ENCODE results near the gene CYSRT1.

DNA sequence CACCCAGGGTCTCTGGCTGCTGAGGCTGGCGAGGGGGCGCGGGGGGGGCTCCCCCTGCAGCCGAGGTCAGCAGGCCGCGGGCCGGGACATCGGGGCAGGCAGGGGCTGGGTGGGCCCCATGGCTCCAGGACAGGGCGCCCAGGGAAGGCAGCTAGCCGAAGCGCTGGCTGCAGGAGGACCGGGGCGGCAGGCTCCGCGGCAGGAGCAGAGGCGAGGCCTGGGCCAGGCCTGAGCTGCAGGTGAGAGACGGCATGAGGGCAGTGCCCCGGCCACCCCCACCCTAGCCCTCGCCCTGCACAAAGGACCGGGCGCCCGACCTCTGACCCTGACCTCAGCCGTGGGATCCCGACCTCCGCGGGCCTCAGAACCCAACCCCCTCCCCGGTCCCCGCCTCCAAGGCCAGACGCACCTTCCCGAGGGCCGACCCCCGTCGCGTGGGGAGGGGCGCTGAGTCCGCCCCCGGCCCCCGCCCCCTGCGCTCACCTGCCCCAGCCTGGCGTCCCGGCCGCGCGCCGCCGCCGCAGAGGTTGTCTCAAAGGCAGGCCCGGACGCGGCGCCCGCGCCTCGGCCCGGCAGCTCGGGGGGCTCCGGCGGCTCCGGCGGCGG lies 3.4 kb upstream of the CYSRT1 start:
- TF ChIP-seq REST (IDR thresholded peaks at IDR 0.05; ENCODE audit: low read depth) (no peak), TEAD4 (IDR thresholded peaks at IDR 0.05) (no peak), MAX (IDR thresholded peaks at IDR 0.05) (no peak), YY1 (IDR thresholded peaks at IDR 0.05; ENCODE audit: low read depth) (no peak), FOXM1 (IDR thresholded peaks at IDR 0.05; ENCODE audit: borderline replicate concordance, low read depth) (no peak)
